Stimulated activated CD4-positive, alpha-beta T cell treated with anti-CD3 and anti-CD28 coated beads, Interleukin-1b, Interleukin-23, amount 100 ng/mL, for 1 hour (primary cell): ENCODE results near the gene ELMO2.

ENCODE experiments used
- DNase-seq, 2 donors: peaks; one replicate each; pipeline ENCODE4 v3.0.0-alpha.2; 2020; ENCODE audit warnings: low read depth in 2 of 2

The ELMO2 gene

GRCh38 chr20:46351357-46352058, 54.9 kb downstream of the ELMO2 start:
- no peak for DNase-seq

GRCh38 chr20:46350986-46351267, 55.5 kb downstream of the ELMO2 start:
- DNase-seq: no peak

DNA sequence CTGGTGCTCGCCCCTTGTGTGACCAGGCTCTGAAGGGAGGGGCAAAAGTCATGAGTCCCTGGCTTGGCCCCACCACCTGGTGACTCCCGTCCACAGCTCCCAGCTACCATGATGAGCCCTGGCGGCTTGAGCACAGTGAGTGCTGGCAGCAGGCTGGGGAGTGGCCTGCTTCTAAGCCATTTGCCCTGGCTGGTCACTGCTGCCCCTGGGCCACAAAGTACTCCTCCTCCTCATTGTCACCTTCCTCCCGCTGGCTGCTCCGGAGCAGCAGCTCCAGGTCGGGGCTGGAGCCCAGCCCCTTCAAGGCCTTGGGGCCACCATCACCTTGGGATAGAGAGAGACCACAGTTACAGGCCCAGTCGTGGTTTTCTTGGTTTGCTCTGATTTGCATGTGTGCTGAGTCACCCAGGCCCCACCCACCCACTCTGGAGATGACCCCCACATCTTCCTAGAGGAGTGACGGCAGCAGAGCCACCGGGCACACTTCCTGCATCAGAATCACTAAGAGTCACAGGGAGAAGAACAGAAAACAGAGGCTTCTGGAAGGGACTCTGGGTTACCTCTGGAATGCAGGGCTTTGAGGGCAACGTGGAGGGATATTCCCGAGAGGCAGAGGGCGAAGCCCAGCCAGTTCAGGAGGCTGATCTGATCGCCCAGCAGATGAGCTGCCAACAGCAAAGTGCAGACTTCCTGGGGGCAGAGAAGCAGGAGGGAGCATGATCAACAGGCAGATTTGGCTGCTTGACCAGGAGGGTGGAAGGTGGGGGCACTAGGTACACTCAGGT, 56.0 kb downstream of the ELMO2 start:
- no peak for DNase-seq

DNA sequence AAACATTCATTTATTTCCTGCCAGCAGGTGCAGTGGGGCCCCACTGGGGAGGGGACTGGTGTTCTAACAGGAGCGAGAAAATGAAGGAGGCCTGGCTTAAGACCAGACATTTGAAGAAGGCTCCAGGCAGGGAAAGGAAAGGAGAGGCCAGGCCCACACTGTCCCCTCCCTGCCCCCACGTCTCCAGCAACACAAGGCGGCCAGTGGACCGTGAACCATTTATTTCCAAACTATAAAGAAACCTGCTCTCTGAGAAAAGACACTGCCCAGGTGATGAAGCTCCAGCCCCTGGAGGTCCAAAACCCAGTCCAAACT, 56.7 kb downstream of the ELMO2 start:
- DNase-seq: no peak

DNA sequence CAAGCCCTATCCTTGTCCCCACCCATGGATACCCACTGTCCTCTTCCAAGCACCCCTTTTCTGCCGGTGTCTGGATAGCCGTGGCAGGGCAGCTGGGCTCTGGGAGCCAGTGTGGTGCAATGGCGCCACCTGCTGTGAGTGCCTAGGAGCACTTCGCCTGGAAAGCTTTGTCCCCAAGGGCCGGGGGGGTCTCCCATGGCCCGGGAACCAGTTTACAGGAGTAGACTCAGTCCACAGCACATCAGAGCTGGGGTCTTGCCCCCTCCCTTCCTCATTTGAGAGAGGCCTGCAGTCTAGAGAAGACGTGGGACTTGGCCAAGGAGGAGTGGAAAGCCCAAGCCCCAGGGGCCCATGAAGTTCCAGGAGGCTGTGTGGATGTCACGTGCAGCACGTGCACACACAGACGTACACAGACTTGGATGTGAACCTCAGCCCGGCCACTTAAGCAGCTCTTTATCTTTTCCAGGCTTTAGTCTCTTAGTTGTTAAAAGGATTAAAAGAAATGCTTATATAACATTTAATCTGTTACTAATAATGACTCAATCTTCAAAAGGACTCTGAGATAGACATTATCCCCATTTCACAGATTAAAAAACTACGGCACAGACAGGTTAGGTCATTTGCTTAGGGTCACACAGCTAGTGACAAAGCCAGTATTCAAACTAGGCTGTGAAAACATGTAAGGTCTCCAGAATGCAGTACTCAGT, 57.2 kb downstream of the ELMO2 start:
- peak in 1 of 2 donors; percentile 17 for DNase-seq

GRCh38 chr20:46347841-46348803, 58.3 kb downstream of the ELMO2 start:
- no peak for DNase-seq

DNA sequence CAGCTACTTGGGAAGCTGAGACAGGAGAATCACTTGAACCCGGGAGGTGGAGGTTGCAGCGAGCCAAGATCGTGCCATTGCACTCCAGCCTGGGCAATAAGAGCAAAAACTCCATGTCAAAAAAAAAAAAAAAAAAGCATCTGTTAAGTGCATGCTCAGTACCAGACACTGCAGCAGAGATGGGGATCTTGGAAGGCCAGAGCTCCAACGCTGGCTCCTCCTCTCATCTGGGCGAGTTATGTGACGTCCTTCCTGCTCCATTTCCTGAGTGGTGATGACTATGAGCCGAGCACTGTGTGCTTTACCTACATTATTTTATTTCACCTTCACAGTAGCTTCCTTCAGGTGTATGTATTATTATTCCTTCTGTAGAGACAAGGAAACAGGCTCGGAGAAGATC, 59.6 kb downstream of the ELMO2 start:
- no peak for DNase-seq

- DNase-seq: no peak
Measured at GRCh38 chr20:46344488-46345162, 61.8 kb downstream of the ELMO2 start.

GRCh38 chr20:46343975-46344357, 62.4 kb downstream of the ELMO2 start:
- no peak for DNase-seq

DNA sequence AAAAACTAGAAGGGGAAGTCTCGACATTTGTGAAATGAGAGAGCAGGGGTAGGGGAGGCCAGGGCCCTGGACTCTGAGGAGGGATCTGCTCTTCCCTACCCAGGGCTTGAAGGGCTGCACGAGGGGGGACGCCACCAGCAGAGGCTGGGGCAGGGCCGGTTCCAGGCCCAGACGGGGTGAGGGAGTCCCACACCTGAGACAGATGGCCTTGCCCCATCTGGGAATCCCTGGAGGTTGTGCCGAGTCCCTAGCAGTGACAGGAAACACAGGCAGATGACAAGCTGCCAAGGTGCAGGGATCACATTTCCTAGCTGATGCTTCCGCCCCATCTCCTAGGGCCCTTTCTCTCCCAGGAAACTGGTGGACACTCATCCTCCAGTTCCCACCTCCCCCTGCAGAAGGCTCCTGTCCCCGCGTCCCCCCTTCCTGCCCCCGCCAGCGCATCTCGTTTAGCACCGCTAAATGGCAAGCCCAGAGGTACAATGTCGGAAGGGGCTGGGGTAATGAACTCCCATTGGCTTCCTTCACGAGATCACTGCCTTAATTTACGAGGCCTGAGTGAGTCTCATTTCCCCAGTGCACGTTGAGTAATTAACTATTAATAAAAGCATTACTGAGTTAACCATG, 63.0 kb downstream of the ELMO2 start:
- DNase-seq: no peak

- no peak for DNase-seq
Measured at GRCh38 chr20:46342451-46343347, 63.7 kb downstream of the ELMO2 start.

GRCh38 chr20:46342010-46342378, 64.4 kb downstream of the ELMO2 start:
- no peak for DNase-seq

GRCh38 chr20:46341074-46342009, 65.1 kb downstream of the ELMO2 start:
- no peak for DNase-seq

DNA sequence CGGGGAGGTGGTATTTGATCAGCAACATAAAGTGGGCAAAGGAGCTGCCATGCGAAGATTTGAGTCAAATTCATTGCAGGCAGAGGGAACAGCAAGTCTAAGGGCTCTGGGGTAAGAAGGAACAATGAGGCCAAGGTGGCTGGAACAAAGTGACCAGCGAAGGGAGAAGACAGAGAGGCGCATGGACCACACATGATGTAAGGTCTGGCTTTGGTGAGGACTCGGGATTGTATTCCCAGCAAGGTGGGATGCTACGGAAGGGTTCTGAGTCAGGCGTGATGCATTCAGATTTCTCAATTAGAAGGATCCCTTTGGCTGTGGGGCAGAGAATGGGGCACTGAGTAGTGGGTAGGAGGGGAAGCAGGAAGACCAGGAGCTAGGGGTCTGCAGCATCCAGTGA, 67.4 kb downstream of the ELMO2 start:
- no peak for DNase-seq

DNA sequence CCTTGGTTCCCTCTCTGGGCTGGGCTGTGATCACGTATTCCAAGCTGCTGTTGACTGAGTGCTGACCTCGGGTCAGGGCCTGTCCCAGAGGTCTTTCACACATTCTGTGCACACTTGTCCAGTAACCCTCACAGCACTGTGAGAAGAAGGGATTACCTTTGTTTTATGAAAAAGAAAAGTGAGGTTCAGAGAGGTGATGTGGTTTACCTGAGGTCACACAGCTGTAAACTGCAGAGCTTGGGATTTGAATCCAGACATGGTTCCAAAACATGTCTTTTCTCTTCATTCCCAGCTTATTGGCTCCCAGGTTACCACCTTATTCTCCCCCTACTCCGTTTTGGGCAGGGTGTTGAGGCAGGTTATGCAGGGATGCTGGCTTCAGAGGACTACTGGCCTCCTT, 69.7 kb downstream of the ELMO2 start:
- DNase-seq: no peak

GRCh38 chr20:46334303-46334904, 72.0 kb downstream of the ELMO2 start:
- DNase-seq: no peak

- DNase-seq: no peak
Measured at GRCh38 chr20:46333161-46333991, 73.0 kb downstream of the ELMO2 start.
